Neural progenitor cell (in vitro differentiated cells): ENCODE measurements around the gene GOLT1A. TPM values are rescaled to one million over a fixed set of nuclear protein-coding genes. Genes with fewer than 3 reads are reported as not detected.

ENCODE experiments used
- DNase-seq: peaks from one replicate; pipeline ENCODE4 v3.0.0-alpha.2; 2016; ENCODE audit warnings: low spot score
- H2AFZ ChIP-seq: fragments of 200-600 bp; sonication (generic); replicated peaks from 2 replicates; pipeline ENCODE4 v1.6.1; 2016; ENCODE audit warnings: antibody characterized with exemption
- H3F3A ChIP-seq: fragments of 200-600 bp; sonication (generic); 2 replicates; pipeline ENCODE4 v1.6.1; 2016; ENCODE audit warnings: antibody characterized with exemption, low read depth
- H3K27ac ChIP-seq: fragments of 200-600 bp; sonication (generic); 2 replicates; pipeline ENCODE4 v1.5.1; 2016; ENCODE audit warnings: mild to moderate bottlenecking
- H3K27me3 ChIP-seq: fragments of 200-600 bp; sonication (generic); 2 replicates; pipeline ENCODE4 v1.6.1; 2016; ENCODE audit warnings: mild to moderate bottlenecking, moderate library complexity
- H3K36me3 ChIP-seq: fragments of 200-600 bp; sonication (generic); 2 replicates; pipeline ENCODE4 v1.5.1; 2016
- H3K4me1 ChIP-seq: fragments of 200-600 bp; sonication (generic); 2 replicates; pipeline ENCODE4 v1.6.1; 2016; ENCODE audit warnings: mixed run types
- H3K4me2 ChIP-seq: fragments of 200-600 bp; sonication (generic); 2 replicates; pipeline ENCODE4 v1.6.1; 2016
- H3K4me3 ChIP-seq: fragments of 200-600 bp; sonication (generic); 2 replicates; pipeline ENCODE4 v1.5.1; 2016
- H3K79me2 ChIP-seq: fragments of 200-600 bp; sonication (generic); 2 replicates; pipeline ENCODE4 v1.6.1; 2016; ENCODE audit warnings: low read depth
- H3K9ac ChIP-seq: fragments of 200-600 bp; sonication (generic); 2 replicates; pipeline ENCODE4 v1.6.1; 2016
- H3K9me3 ChIP-seq: fragments of 200-600 bp; sonication (generic); 2 replicates; pipeline ENCODE4 v1.5.1; 2016; ENCODE audit warnings: low read depth
- H4K20me1 ChIP-seq: fragments of 200-600 bp; sonication (generic); 2 replicates; pipeline ENCODE4 v1.6.1; 2016; ENCODE audit warnings: low read depth
- H3K27ac Mint-ChIP-seq: 3 replicates; pipeline ENCODE4 v1.8.0; 2021; ENCODE audit warnings: mixed read lengths
- H3K27me3 Mint-ChIP-seq: 2 replicates; pipeline ENCODE4 v1.8.0; 2022; ENCODE audit warnings: low read depth, mild to moderate bottlenecking, inconsistent platforms, moderate library complexity, mixed read lengths; ENCODE audit not compliant: insufficient read depth
- H3K36me3 Mint-ChIP-seq: 3 replicates; pipeline ENCODE4 v1.8.0; 2021; ENCODE audit warnings: mixed read lengths
- H3K4me1 Mint-ChIP-seq: 3 replicates; pipeline ENCODE4 v1.8.0; 2021; ENCODE audit warnings: mixed read lengths
- H3K4me3 Mint-ChIP-seq: 3 replicates; pipeline ENCODE4 v1.8.0; 2021; ENCODE audit warnings: mild to moderate bottlenecking, moderate library complexity, mixed read lengths
- H3K9me3 Mint-ChIP-seq: 3 replicates; pipeline ENCODE4 v1.8.0; 2020; ENCODE audit warnings: mixed read lengths
- EZH2 ChIP-seq: fragments of 200-600 bp; sonication (generic); IDR thresholded peaks from 2 replicates; pipeline ENCODE4 v1.6.1; 2017; ENCODE audit warnings: antibody characterized with exemption, mild to moderate bottlenecking, moderate library complexity
- EZH2phosphoT487 ChIP-seq: fragments of 200-600 bp; sonication (generic); IDR thresholded peaks from 2 replicates; pipeline ENCODE4 v1.6.1; 2017; ENCODE audit warnings: antibody characterized with exemption
- total RNA-seq: library from RNA; depleted of rRNA; stranded (reverse); fragments of >200 nt; gene quantifications from 2 replicates; pipeline ENCODE4 v1.2.3, GENCODE V29; 2015; ENCODE audit warnings: low replicate concordance
- TF ChIP-seq, protein P1 (sequence below): fragments of 200-600 bp; sonication (generic); IDR thresholded peaks from 2 replicates; pipeline ENCODE4 v1.5.1; 2017; ENCODE audit warnings: antibody characterized with exemption, mild to moderate bottlenecking

GOLT1A gene
- total RNA-seq, 1 donor from 2014 or later = not detected

DNA sequence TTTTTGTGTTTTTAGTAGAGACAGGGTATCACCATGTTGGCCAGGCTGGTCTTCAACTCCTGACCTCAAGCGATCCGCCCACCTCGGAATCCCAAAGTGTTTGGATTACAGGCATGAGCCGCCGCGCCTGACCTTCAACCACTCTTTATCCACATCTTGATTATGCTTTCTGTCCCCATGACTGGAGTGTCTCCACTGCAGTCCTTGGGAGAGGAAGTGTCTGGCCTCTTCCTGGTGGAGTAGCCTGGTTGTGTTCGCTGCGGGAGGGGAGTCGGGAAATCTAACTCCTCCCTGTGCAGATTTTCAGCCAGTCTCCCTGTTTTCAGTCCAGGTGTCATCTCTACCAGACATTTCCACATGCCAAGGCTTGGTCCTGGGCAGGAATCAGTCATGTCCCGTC is 27.2 kb downstream of the GOLT1A start:
- DNase-seq = no peak
- H3K27ac Mint-ChIP-seq = no peak overlapping the region
- H2AFZ ChIP-seq = no peak overlapping the region
- peaks cover 19% of the 10 kb centered on the region for H3K27me3 Mint-ChIP-seq
- H3K9ac ChIP-seq = no peak overlapping the region
- peaks cover 6% of the 10 kb centered on the region for H3F3A ChIP-seq
- H3K4me2 ChIP-seq = no peak overlapping the region
- no peaks in the 10 kb centered on the region for H3K79me2 ChIP-seq
- no peak overlapping the region for H3K27ac ChIP-seq
- H3K4me3 ChIP-seq = no peak overlapping the region
- H3K4me1 Mint-ChIP-seq = peaks cover 14% of the 10 kb centered on the region
- no peaks in the 10 kb centered on the region for H3K9me3 Mint-ChIP-seq
- H3K36me3 Mint-ChIP-seq = no peaks in the 10 kb centered on the region
- H3K4me3 Mint-ChIP-seq = no peak overlapping the region
- TF ChIP-seq, protein P1, sequence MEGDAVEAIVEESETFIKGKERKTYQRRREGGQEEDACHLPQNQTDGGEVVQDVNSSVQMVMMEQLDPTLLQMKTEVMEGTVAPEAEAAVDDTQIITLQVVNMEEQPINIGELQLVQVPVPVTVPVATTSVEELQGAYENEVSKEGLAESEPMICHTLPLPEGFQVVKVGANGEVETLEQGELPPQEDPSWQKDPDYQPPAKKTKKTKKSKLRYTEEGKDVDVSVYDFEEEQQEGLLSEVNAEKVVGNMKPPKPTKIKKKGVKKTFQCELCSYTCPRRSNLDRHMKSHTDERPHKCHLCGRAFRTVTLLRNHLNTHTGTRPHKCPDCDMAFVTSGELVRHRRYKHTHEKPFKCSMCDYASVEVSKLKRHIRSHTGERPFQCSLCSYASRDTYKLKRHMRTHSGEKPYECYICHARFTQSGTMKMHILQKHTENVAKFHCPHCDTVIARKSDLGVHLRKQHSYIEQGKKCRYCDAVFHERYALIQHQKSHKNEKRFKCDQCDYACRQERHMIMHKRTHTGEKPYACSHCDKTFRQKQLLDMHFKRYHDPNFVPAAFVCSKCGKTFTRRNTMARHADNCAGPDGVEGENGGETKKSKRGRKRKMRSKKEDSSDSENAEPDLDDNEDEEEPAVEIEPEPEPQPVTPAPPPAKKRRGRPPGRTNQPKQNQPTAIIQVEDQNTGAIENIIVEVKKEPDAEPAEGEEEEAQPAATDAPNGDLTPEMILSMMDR = no peak
- TF ChIP-seq EZH2phosphoT487 (no peak), EZH2 (no peak)
- no peaks in the 10 kb centered on the region for H3K9me3 ChIP-seq
- peaks cover 56% of the 10 kb centered on the region for H3K27me3 ChIP-seq
- peaks cover 16% of the 10 kb centered on the region for H3K4me1 ChIP-seq
- no peaks in the 10 kb centered on the region for H3K36me3 ChIP-seq
- H4K20me1 ChIP-seq = no peaks in the 10 kb centered on the region

DNA sequence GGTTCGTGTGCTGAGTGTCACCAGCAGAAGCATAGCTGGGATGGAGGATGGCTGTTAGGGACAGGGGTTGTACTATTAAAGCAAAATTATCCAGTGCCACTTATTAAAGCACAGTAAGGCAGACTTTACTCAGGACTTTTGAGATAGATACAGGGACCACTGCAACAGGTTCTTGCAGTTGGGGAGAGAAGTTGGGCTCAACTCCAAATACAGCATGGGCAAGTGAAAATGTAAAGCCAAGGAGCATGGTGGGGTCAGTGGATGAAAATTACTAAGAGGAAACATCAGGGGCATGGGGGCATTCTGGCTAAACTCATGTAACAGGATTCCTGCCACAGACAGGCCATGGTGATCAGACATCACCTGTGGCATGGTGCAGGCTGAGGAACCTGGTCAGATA is 32.7 kb downstream of the GOLT1A start:
- TF ChIP-seq EZH2 (no peak), EZH2phosphoT487 (no peak)
- TF ChIP-seq, protein P1 = no peak
- Mint-ChIP-seq H3K4me3 (no peak overlapping the region), H3K4me1 (no peaks in the 10 kb centered on the region), H3K36me3 (no peaks in the 10 kb centered on the region), H3K27me3 (peaks cover 9% of the 10 kb centered on the region), H3K27ac (no peak overlapping the region), H3K9me3 (no peaks in the 10 kb centered on the region)
- Histone ChIP-seq H3K9ac (no peak overlapping the region), H3K4me1 (no peaks in the 10 kb centered on the region), H3K9me3 (no peaks in the 10 kb centered on the region), H3K27me3 (peaks cover 11% of the 10 kb centered on the region), H4K20me1 (no peaks in the 10 kb centered on the region), H3K4me3 (no peak overlapping the region), H2AFZ (no peak overlapping the region), H3K79me2 (no peaks in the 10 kb centered on the region), H3F3A (no peaks in the 10 kb centered on the region), H3K36me3 (no peaks in the 10 kb centered on the region), H3K27ac (no peak overlapping the region), H3K4me2 (no peak overlapping the region)
- DNase-seq = no peak

DNA sequence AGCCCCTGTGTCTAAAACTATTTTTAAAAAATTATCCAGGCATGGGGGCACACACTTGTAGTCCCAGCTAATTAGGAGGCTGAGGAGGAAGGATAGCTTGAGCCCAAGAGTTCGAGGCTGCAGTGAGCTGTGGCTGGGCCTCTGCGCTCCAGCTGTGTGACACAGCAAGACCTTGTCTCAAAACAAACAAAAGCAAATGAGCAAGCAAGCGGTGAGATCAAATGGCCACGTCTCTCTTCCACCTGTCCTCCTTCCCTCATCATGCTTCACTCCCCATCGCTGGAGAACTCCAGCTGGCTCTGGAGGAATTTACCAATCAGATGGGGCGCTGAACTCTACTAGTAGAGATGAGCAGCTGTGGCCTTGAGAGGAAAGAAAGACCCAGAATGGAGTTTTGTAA is 33.7 kb downstream of the GOLT1A start:
- H3K27ac Mint-ChIP-seq = no peak overlapping the region
- no peak for DNase-seq
- Histone ChIP-seq H3K4me2 (no peak overlapping the region), H3K79me2 (no peaks in the 10 kb centered on the region), H3K9me3 (no peaks in the 10 kb centered on the region), H3K4me1 (no peaks in the 10 kb centered on the region), H2AFZ (no peak overlapping the region), H3F3A (no peaks in the 10 kb centered on the region), H3K27me3 (peaks cover 19% of the 10 kb centered on the region), H3K27ac (no peak overlapping the region), H3K9ac (no peak overlapping the region), H3K36me3 (no peaks in the 10 kb centered on the region), H4K20me1 (no peaks in the 10 kb centered on the region), H3K4me3 (no peak overlapping the region)
- TF ChIP-seq EZH2phosphoT487 (no peak), EZH2 (no peak)
- TF ChIP-seq, protein P1 = no peak
- peaks cover 9% of the 10 kb centered on the region for H3K27me3 Mint-ChIP-seq
- no peak overlapping the region for H3K4me3 Mint-ChIP-seq
- no peaks in the 10 kb centered on the region for H3K9me3 Mint-ChIP-seq
- no peaks in the 10 kb centered on the region for H3K36me3 Mint-ChIP-seq
- H3K4me1 Mint-ChIP-seq = no peaks in the 10 kb centered on the region
